HCT116 (cell line): ENCODE measurements around the gene RELA. TPM values are rescaled to one million over a fixed set of nuclear protein-coding genes. Genes with fewer than 3 reads are reported as not detected.
"Not testable (repeated sequence)": the region's sequence is repeated elsewhere in the genome, so short reads cannot be mapped to it uniquely, and the experiment has no call there.

Experiments
- ATAC-seq: fragments of 200-7000 bp; cut with Tn5 transposase; 2 replicates; pipeline ENCODE4 v1.9.1; 2020; ENCODE audit warnings: mild to moderate bottlenecking, moderate library complexity
- BruUV-seq: library from RNA; stranded (reverse); fragments of 400-500 nt; replicated peaks from 2 replicates; lab custom pipeline; 2021; lab: Mats Ljungman, UMichigan
- CTCF ChIA-PET: fragments of 300-600 bp; sonication (Branson Sonifier 250); formaldehyde crosslinking; loops from one replicate; lab custom pipeline; 2021; ENCODE audit warnings: antibody characterized with exemption; lab: Charles Lee
- POLR2A ChIA-PET: fragments of 300-600, 350-600 bp; sonication (Branson Sonifier 250); formaldehyde crosslinking; loops from one replicate; lab custom pipeline; 2021; ENCODE audit warnings: antibody characterized with exemption; lab: Charles Lee
- RAD21 ChIA-PET, 2 experiments: fragments of 300-600 bp; sonication (Branson Sonifier 250); formaldehyde crosslinking; loops; one replicate each; lab custom pipeline; 2023; ENCODE audit warnings: low total read pairs in 2 of 2; ENCODE audit not compliant: uncharacterized antibody in 2 of 2, unreplicated experiment in 2 of 2, low non-redundant PET in 1 of 2; lab: Charles Lee
- DNase-seq: peaks from one replicate; pipeline ENCODE4 v3.0.0-alpha.2; 2010; ENCODE audit warnings: low read depth, low spot score
- H2AFZ ChIP-seq: fragments of 200-600 bp; shearing (Covaris generic), sonication (generic); 2 replicates; pipeline ENCODE4 v1.6.1; 2017; ENCODE audit warnings: low read depth, mixed run types, mixed read lengths, antibody characterized with exemption, low read length; ENCODE audit not compliant: poor library complexity, severe bottlenecking
- H3K27ac ChIP-seq: 2 replicates; pipeline ENCODE4 v1.5.1; 2012; ENCODE audit warnings: low read depth, low read length
- H3K27me3 ChIP-seq: fragments of 200-600 bp; sonication (generic); 2 replicates; pipeline ENCODE4 v1.6.1; 2016; ENCODE audit warnings: mixed run types, low read length, mixed read lengths; ENCODE audit not compliant: insufficient read depth
- H3K36me3 ChIP-seq, 2 experiments: fragments of 200-500 bp in 1 of 2; fragments of 200-600 bp in 1 of 2; sonication (Bioruptor generic) in 1 of 2; sonication (generic) in 1 of 2; 2 replicates each; pipeline versions ENCODE4 v1.5.1 to v1.6.1; 2014 to 2016; ENCODE audit warnings: low read length in 2 of 2, inconsistent platforms in 1 of 2, mixed read lengths in 1 of 2, mixed run types in 1 of 2; ENCODE audit not compliant: insufficient read depth in 2 of 2, control insufficient read depth in 1 of 2
- H3K4me1 ChIP-seq, 2 experiments: fragments of 200-600 bp in 1 of 2; sonication (generic) in 1 of 2; 2 replicates each; pipeline versions ENCODE4 v1.5.1 to v1.6.1; 2012 to 2017; ENCODE audit warnings: low read length in 2 of 2, inconsistent platforms in 1 of 2, mild to moderate bottlenecking in 1 of 2, mixed read lengths in 1 of 2, mixed run types in 1 of 2, moderate library complexity in 1 of 2; ENCODE audit not compliant: insufficient read depth in 2 of 2, control insufficient read depth in 1 of 2
- H3K4me2 ChIP-seq: fragments of 200-600 bp; sonication (generic); 2 replicates; pipeline ENCODE4 v1.6.1; 2017; ENCODE audit warnings: mixed run types, low read length, mixed read lengths
- H3K4me3 ChIP-seq, 2 experiments: fragments of 200-600 bp in 1 of 2; sonication (generic) in 1 of 2; replicated peaks in 1 of 2; 2 replicates each; pipeline ENCODE4 v1.5.1; 2011 to 2016; ENCODE audit warnings: low read length in 2 of 2, control low read depth in 1 of 2, low read depth in 1 of 2, mild to moderate bottlenecking in 1 of 2, mixed read lengths in 1 of 2, mixed run types in 1 of 2
- H3K79me2 ChIP-seq: fragments of 200-600 bp; sonication (generic); 2 replicates; pipeline ENCODE4 v1.6.1; 2017; ENCODE audit warnings: mild to moderate bottlenecking, mixed run types, low read length, moderate library complexity, mixed read lengths; ENCODE audit not compliant: insufficient read depth
- H3K9ac ChIP-seq: fragments of 200-600 bp; sonication (generic); 2 replicates; pipeline ENCODE4 v1.6.1; 2016; ENCODE audit warnings: low read length, mixed read lengths
- H3K9me2 ChIP-seq: fragments of 200-600 bp; sonication (generic), shearing (Covaris generic); 2 replicates; pipeline ENCODE4 v1.6.1; 2017; ENCODE audit warnings: mixed run types, mild to moderate bottlenecking, moderate library complexity; ENCODE audit not compliant: insufficient read depth
- H3K9me3 ChIP-seq, 2 experiments: fragments of 200-500 bp in 1 of 2; fragments of 200-600 bp in 1 of 2; sonication (Bioruptor generic) in 1 of 2; sonication (generic) in 1 of 2; 2 replicates each; pipeline ENCODE4 v1.6.1; 2014 to 2017; ENCODE audit warnings: low read length in 2 of 2, mixed read lengths in 2 of 2, inconsistent platforms in 1 of 2, low read depth in 1 of 2, mild to moderate bottlenecking in 1 of 2, mixed run types in 1 of 2, moderate library complexity in 1 of 2; ENCODE audit not compliant: control insufficient read depth in 1 of 2, insufficient read depth in 1 of 2
- H4K20me1 ChIP-seq: fragments of 200-600 bp; sonication (generic), shearing (Covaris generic); 2 replicates; pipeline ENCODE4 v1.6.1; 2017; ENCODE audit warnings: mixed run types, mild to moderate bottlenecking, moderate library complexity; ENCODE audit not compliant: insufficient read depth
- CBX3 ChIP-seq: IDR thresholded peaks from 2 replicates; pipeline ENCODE4 v1.6.1; 2012; ENCODE audit warnings: low read depth
- CEBPB ChIP-seq: IDR thresholded peaks from 2 replicates; pipeline ENCODE4 v1.6.1; 2012; ENCODE audit warnings: low read depth
- EGR1 ChIP-seq: IDR thresholded peaks from 2 replicates; pipeline ENCODE4 v1.6.1; 2012; ENCODE audit warnings: low read depth
- ELF1 ChIP-seq: IDR thresholded peaks from 2 replicates; pipeline ENCODE4 v1.6.1; 2012; ENCODE audit warnings: low read depth, borderline replicate concordance
- EZH2 ChIP-seq: fragments of 200-600 bp; sonication (generic); IDR thresholded peaks from 2 replicates; pipeline ENCODE4 v1.6.1; 2017; ENCODE audit warnings: antibody characterized with exemption, mixed run types
- EZH2phosphoT487 ChIP-seq: fragments of 200-600 bp; IDR thresholded peaks from 2 replicates; pipeline ENCODE4 v1.6.1; 2018; ENCODE audit warnings: antibody characterized with exemption, borderline replicate concordance
- FOSL1 ChIP-seq: IDR thresholded peaks from 2 replicates; pipeline ENCODE4 v1.6.1; 2012; ENCODE audit warnings: low read depth
- JUND ChIP-seq: IDR thresholded peaks from 2 replicates; pipeline ENCODE4 v1.6.1; 2012
- POLR2A ChIP-seq: IDR thresholded peaks from 2 replicates; pipeline ENCODE4 v1.7.0; 2011; ENCODE audit warnings: borderline replicate concordance; ENCODE audit not compliant: insufficient read depth, insufficient read length; ENCODE audit errors: extremely low read depth
- POLR2AphosphoS5 ChIP-seq: IDR thresholded peaks from 2 replicates; pipeline ENCODE4 v1.6.1; 2011; ENCODE audit warnings: mild to moderate bottlenecking, low read depth, low read length, moderate library complexity
- SIN3A ChIP-seq: IDR thresholded peaks from 2 replicates; pipeline ENCODE4 v1.6.1; 2012; ENCODE audit warnings: low read depth
- SRF ChIP-seq: IDR thresholded peaks from 2 replicates; pipeline ENCODE4 v1.6.1; 2012; ENCODE audit warnings: low read depth
- TCF7L2 ChIP-seq: IDR thresholded peaks from 2 replicates; pipeline ENCODE4 v1.7.0; 2011; ENCODE audit warnings: borderline replicate concordance, inconsistent platforms; ENCODE audit not compliant: insufficient read depth, insufficient read length; ENCODE audit errors: extremely low read depth
- YY1 ChIP-seq: IDR thresholded peaks from 2 replicates; pipeline ENCODE4 v1.6.1; 2011; ENCODE audit warnings: low read length, low read depth, moderate library complexity, mild to moderate bottlenecking; ENCODE audit not compliant: insufficient replicate concordance; ENCODE audit errors: extremely low read depth
- ZBTB33 ChIP-seq: IDR thresholded peaks from 2 replicates; pipeline ENCODE4 v1.6.1; 2011; ENCODE audit warnings: mild to moderate bottlenecking, low read length, moderate library complexity; ENCODE audit not compliant: insufficient replicate concordance; ENCODE audit errors: extremely low read depth
- ZFX ChIP-seq: fragments of 450-650 bp; IDR thresholded peaks from 2 replicates; pipeline ENCODE4 v1.6.1; 2017
- ZNF274 ChIP-seq: fragments of 200-500 bp; sonication (Bioruptor generic); IDR thresholded peaks from 2 replicates; pipeline ENCODE4 v1.6.1; 2014; ENCODE audit warnings: mild to moderate bottlenecking, low read depth, low read length, inconsistent platforms
- intact Hi-C: fragments of 100-400 bp; cut with micrococcal nuclease; formaldehyde crosslinking; loops from 2 replicates; pipeline ENCODE4 v1.10.0; 2022
- total RNA-seq: library from RNA; stranded (reverse); gene quantifications from one replicate; pipeline ENCODE4 v1.2.1, GENCODE V29; 2021; ENCODE audit not compliant: unreplicated experiment
- TF ChIP-seq, protein P1 (sequence below): IDR thresholded peaks from 2 replicates; pipeline ENCODE4 v1.6.1; 2012

Gene RELA
- total RNA-seq, 1 experiment from 2014 or later, result 78.5 TPM

DNA sequence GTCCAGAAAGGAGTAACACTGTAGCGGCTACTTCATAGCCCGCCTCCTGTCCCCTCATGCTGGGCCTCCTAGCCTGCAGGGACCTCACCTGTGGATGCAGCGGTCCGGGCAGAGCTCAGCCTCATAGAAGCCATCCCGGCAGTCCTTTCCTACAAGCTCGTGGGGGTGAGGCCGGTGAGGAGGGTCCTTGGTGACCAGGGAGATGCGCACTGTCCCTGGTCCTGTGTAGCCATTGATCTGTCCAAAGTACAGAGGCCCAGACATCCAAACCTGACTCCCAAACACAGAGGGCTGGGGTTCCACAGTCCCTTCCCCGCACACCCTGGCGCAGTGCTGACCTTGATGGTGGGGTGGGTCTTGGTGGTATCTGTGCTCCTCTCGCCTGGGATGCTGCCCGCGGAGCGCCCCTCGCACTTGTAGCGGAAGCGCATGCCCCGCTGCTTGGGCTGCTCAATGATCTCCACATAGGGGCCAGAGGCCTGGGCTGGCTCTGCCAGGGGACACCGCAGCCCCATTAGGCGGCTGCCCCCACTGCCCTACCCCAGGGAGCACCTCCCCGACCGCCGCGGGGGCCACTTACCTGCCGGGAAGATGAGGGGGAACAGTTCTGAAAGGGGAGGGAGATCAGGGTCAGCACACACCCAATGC, 993 bp downstream of the RELA start (continued):
- TF ChIP-seq ZFX, result no peak
- TF ChIP-seq, all 23 proteins: peak for 0

GRCh38 chr11:65660908-65661307, 1.8 kb downstream of the RELA start:
- CTCF ChIA-PET, result not testable (repeated sequence)
- H3K36me3 ChIP-seq, result peaks cover 33 to 49% of the 10 kb centered on the region in 2 experiments

DNA sequence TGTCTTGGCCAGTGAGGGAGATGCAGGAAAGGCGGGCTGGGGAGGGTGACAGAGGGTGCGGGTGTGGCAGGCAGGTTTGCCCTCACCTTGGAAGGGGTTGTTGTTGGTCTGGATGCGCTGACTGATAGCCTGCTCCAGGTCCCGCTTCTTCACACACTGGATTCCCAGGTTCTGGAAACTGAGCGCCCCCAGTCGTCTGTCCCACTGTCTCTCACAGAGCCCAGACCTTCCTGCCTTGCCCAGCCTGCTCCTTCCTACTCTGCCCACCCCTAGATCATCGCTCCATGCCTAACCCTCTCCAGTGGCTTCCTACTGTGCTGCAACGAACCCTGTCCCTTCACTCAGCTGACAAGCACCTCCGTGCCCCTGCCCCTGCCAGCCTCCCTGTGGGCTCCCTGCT, 2.7 kb downstream of the RELA start:
- DNase-seq (no peak), ATAC-seq (no peak)
- ChIA-PET RAD21 (no interaction called here), POLR2A (no interaction called here), CTCF (no interaction called here)
- no peak overlapping the region for H3K9ac ChIP-seq
- no peaks in the 10 kb centered on the region for H4K20me1 ChIP-seq
- H3K79me2 ChIP-seq, result peaks cover 52% of the 10 kb centered on the region
- H3K9me2 ChIP-seq, result no peaks in the 10 kb centered on the region
- no peaks in the 10 kb centered on the region for H3K27me3 ChIP-seq
- H3K4me1 ChIP-seq, result peaks cover 17 to 24% of the 10 kb centered on the region in 2 experiments
- intact Hi-C loops, result no loop called here
- H3K4me2 ChIP-seq, result no peak overlapping the region
- no peak overlapping the region for H3K4me3 ChIP-seq
- no peak overlapping the region for H2AFZ ChIP-seq
- no peak overlapping the region for H3K27ac ChIP-seq
- no TSS peak for BruUV-seq
- no peaks in the 10 kb centered on the region for H3K9me3 ChIP-seq
- H3K36me3 ChIP-seq, result peaks cover 38 to 49% of the 10 kb centered on the region in 2 experiments
- TF ChIP-seq ZNF274 (no peak), SIN3A (no peak), FOSL1 (no peak), ZFX (no peak), ZBTB33 (no peak), POLR2AphosphoS5 (no peak), TCF7L2 (no peak), POLR2A (no peak), SRF (no peak), ELF1 (no peak), CBX3 (no peak), EZH2 (no peak), EGR1 (no peak), YY1 (no peak), JUND (no peak), CEBPB (no peak), EZH2phosphoT487 (no peak)
- TF ChIP-seq, protein P1, sequence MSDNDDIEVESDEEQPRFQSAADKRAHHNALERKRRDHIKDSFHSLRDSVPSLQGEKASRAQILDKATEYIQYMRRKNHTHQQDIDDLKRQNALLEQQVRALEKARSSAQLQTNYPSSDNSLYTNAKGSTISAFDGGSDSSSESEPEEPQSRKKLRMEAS, result no peak

More at GRCh38 chr11:65660908-65661307, 1.8 kb downstream of the RELA start:
- H4K20me1 ChIP-seq, intact Hi-C loops, H3K9me2 ChIP-seq, H3K27me3 ChIP-seq, H2AFZ ChIP-seq, H3K4me3 ChIP-seq, RAD21 ChIA-PET, H3K27ac ChIP-seq, DNase-seq, BruUV-seq, ATAC-seq, H3K9me3 ChIP-seq: not testable (repeated sequence)
- Histone ChIP-seq H3K9ac (peak overlapping the region; percentile 95; the same call in 1 of the 2 replicates), H3K4me1 (peaks cover 17 to 24% of the 10 kb centered on the region in 2 experiments), H3K79me2 (peaks cover 52% of the 10 kb centered on the region), H3K4me2 (peak overlapping the region; percentile 88; the same call in 1 of the 2 replicates)
- POLR2A ChIA-PET, result interaction anchor here (3.1 kb wide), 1 partner anchor 8 kb away, joined by 24 read pairs; no protein-coding TSS in a partner anchor
